ENCODE data around the gene PFDN5.

PFDN5 gene

GRCh38 chr12:53279888-53280498 is 15.3 kb upstream of the PFDN5 start:
- in situ Hi-C loops (cut with MboI; ENCODE audit: low pct_unique_long_range_greater_than_20kb, low sequenced_read_pairs, unreplicated experiment): no loop called here
- no peak for TF ChIP-seq CTCF (IDR thresholded peaks at IDR 0.05; ENCODE audit: extremely low read depth, insufficient read depth, missing control alignments)
- DNase-seq (ENCODE audit: low spot score): no peak

- TF ChIP-seq CTCF (IDR thresholded peaks at IDR 0.05; ENCODE audit: extremely low read depth, insufficient read depth, missing control alignments): no peak
- DNase-seq (ENCODE audit: low spot score): no peak
- in situ Hi-C loops (cut with MboI; ENCODE audit: low pct_unique_long_range_greater_than_20kb, low sequenced_read_pairs, unreplicated experiment): loop anchor here (5.0 kb wide), 1 partner anchor 69 kb away; no protein-coding TSS in a partner anchor
Measured at GRCh38 chr12:53286448-53286847, 8.9 kb upstream of the PFDN5 start.

GRCh38 chr12:53287741-53288216 is 7.6 kb upstream of the PFDN5 start:
- in situ Hi-C loops (cut with MboI; ENCODE audit: low pct_unique_long_range_greater_than_20kb, low sequenced_read_pairs, unreplicated experiment): loop anchor here (5.0 kb wide), 1 partner anchor 70 kb away; no protein-coding TSS in a partner anchor
- peak; percentile 81 for DNase-seq (ENCODE audit: low spot score)
- TF ChIP-seq CTCF (IDR thresholded peaks at IDR 0.05; ENCODE audit: extremely low read depth, insufficient read depth, missing control alignments): peak; percentile 71

- no peak for DNase-seq (ENCODE audit: low spot score)
- in situ Hi-C loops (cut with MboI; ENCODE audit: low pct_unique_long_range_greater_than_20kb, low sequenced_read_pairs, unreplicated experiment): loop anchor here (5.0 kb wide), 1 partner anchor 71 kb away; no protein-coding TSS in a partner anchor
- TF ChIP-seq CTCF (IDR thresholded peaks at IDR 0.05; ENCODE audit: extremely low read depth, insufficient read depth, missing control alignments): no peak
Measured at GRCh38 chr12:53288322-53288721, 7.0 kb upstream of the PFDN5 start.

GRCh38 chr12:53289891-53290290 is 5.5 kb upstream of the PFDN5 start:
- in situ Hi-C loops (cut with MboI; ENCODE audit: low pct_unique_long_range_greater_than_20kb, low sequenced_read_pairs, unreplicated experiment): loop anchor here (5.0 kb wide), 1 partner anchor 73 kb away; no protein-coding TSS in a partner anchor
- DNase-seq (ENCODE audit: low spot score): no peak
- TF ChIP-seq CTCF (IDR thresholded peaks at IDR 0.05; ENCODE audit: extremely low read depth, insufficient read depth, missing control alignments): no peak

- in situ Hi-C loops (cut with MboI; ENCODE audit: low pct_unique_long_range_greater_than_20kb, low sequenced_read_pairs, unreplicated experiment): no loop called here
- no peak for TF ChIP-seq CTCF (IDR thresholded peaks at IDR 0.05; ENCODE audit: extremely low read depth, insufficient read depth, missing control alignments)
- no peak for DNase-seq (ENCODE audit: low spot score)
Measured at GRCh38 chr12:53290661-53291060, 4.7 kb upstream of the PFDN5 start.
